ENCODE data around the gene SAG. TPM values are rescaled to one million over a fixed set of nuclear protein-coding genes. Genes with fewer than 3 reads are reported as not detected.
A peak's percentile ranks its signal among the peaks of the same experiment; 100 is the strongest.

Gene SAG
- total RNA-seq, 2 experiments from 2014 or later = 0.32 TPM; not detected in 1

GRCh38 chr2:233375490-233376314 lies 68.1 kb downstream of the SAG start:
- Histone ChIP-seq H3K4me3 (ENCODE audit: low read depth, low read length, poor library complexity, severe bottlenecking) (peak overlapping the region; percentile 42), H3K9me3 (ENCODE audit: low read length) (no peaks in the 10 kb centered on the region), H3K4me2 (ENCODE audit: low read length) (peak overlapping the region; percentile 78), H2AFZ (ENCODE audit: low read length) (peak overlapping the region; percentile 38; the same call in 1 of the 2 replicates), H3K79me2 (ENCODE audit: insufficient read depth, low read depth, low read length) (peaks cover 64% of the 10 kb centered on the region), H3K27ac (ENCODE audit: low read depth, low read length, poor library complexity, severe bottlenecking) (peak overlapping the region; percentile 87), H3K9me2 (ENCODE audit: insufficient read depth, low read length) (no peaks in the 10 kb centered on the region), H3K36me3 (ENCODE audit: insufficient read depth, low read length) (peaks cover 48% of the 10 kb centered on the region), H4K20me1 (ENCODE audit: insufficient read depth, low read length) (no peaks in the 10 kb centered on the region), H3K4me1 (ENCODE audit: insufficient read depth, low read length, poor library complexity, severe bottlenecking) (peaks cover 86% of the 10 kb centered on the region)
- intact Hi-C loops (cut with micrococcal nuclease; ENCODE audit: unreplicated experiment) = no loop called here
- TF ChIP-seq EZH2phosphoT487 (IDR thresholded peaks at IDR 0.05; ENCODE audit: borderline replicate concordance, low read depth, low read length) = no peak
- no peak for TF ChIP-seq CTCF (conservative IDR thresholded peaks at IDR 0.05; ENCODE audit: low read length)
- peak; percentile 58 for DNase-seq (ENCODE audit: low spot score)
- BruUV-seq (replicated peaks) = no TSS peak
- ChIA-PET CTCF (ENCODE audit: unreplicated experiment) (interaction anchor here (0.6 kb wide), 1 partner anchor 61 kb away, joined by 3 read pairs; no protein-coding TSS in a partner anchor), POLR2A (interaction anchor here (0.6 to 4.9 kb wide), 4 partner anchors 9 to 136 kb away, joined by 3 to 38 read pairs (median 8); no protein-coding TSS in a partner anchor)

GRCh38 chr2:233379034-233379433 lies 71.4 kb downstream of the SAG start:
- ChIA-PET CTCF (ENCODE audit: unreplicated experiment) (interaction anchor here (1.1 kb wide), 1 partner anchor 30 kb away, joined by 3 read pairs; no protein-coding TSS in a partner anchor), POLR2A (interaction anchor here (0.6 to 4.9 kb wide), 9 partner anchors 8 to 112 kb away, joined by 3 to 38 read pairs (median 4); partner anchors contain the start of gene DGKD)
- no TSS peak for BruUV-seq (replicated peaks)
- Histone ChIP-seq H2AFZ (ENCODE audit: low read length) (no peak overlapping the region), H3K4me3 (ENCODE audit: low read depth, low read length, poor library complexity, severe bottlenecking) (no peak overlapping the region), H3K4me1 (ENCODE audit: insufficient read depth, low read length, poor library complexity, severe bottlenecking) (peaks cover 86% of the 10 kb centered on the region), H3K9me3 (ENCODE audit: low read length) (no peaks in the 10 kb centered on the region), H3K27ac (ENCODE audit: low read depth, low read length, poor library complexity, severe bottlenecking) (peak overlapping the region; percentile 52), H3K4me2 (ENCODE audit: low read length) (peak overlapping the region; percentile 46), H4K20me1 (ENCODE audit: insufficient read depth, low read length) (no peaks in the 10 kb centered on the region; the same call in 1 of the 2 replicates), H3K36me3 (ENCODE audit: insufficient read depth, low read length) (peaks cover 19% of the 10 kb centered on the region), H3K79me2 (ENCODE audit: insufficient read depth, low read depth, low read length) (peaks cover 66% of the 10 kb centered on the region), H3K9me2 (ENCODE audit: insufficient read depth, low read length) (no peaks in the 10 kb centered on the region)
- intact Hi-C loops (cut with micrococcal nuclease; ENCODE audit: unreplicated experiment) = no loop called here
- no peak for DNase-seq (ENCODE audit: low spot score)
- TF ChIP-seq EZH2phosphoT487 (IDR thresholded peaks at IDR 0.05; ENCODE audit: borderline replicate concordance, low read depth, low read length) (no peak), CTCF (conservative IDR thresholded peaks at IDR 0.05; ENCODE audit: low read length) (no peak)

Data from OCI-LY7 (cell line).